ENCODE data around the gene HACD2.
"Not testable (repeated sequence)": the region's sequence is repeated elsewhere in the genome, so short reads cannot be mapped to it uniquely, and the experiment has no call there.

Gene HACD2

DNA sequence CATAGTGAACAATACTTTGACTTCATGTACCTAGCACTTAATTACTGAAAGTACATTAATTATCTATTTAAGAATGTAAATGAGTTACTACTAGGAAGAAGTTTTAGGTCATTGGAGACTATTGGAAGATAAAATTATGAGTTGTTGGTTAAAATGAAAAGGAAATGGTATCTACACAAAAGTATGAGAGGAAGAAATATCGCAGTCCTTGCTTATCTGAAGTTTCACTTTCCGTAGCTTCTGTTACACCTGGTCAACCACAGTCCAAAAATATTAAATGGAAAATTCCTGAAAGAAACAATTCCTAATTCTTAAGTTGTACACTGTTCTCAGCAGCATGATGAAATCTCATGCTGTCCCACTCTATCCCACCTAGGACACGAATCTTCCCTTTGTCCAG, 57.8 kb downstream of the HACD2 start:
- no peak for DNase-seq (ENCODE audit: low read depth in 3 of 3, low spot score in 1 of 3)

DNA sequence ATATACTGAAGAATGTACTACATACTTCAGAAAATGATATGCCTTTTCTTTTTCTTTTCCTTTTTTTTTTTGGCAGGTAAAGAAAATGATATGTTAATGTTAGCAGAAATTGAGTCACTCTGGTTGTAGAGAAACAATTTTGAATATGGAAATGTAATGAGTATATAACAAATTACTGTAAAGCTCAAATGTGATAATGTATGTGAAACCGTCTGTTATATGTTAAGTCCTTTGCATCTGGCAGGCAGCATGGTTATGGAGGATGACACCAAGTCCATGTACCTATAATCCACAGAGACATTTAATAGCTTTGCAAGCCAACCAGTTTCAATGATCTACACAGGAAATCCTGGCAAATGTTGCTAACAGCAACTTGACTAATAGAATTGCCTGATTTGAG, 58.4 kb downstream of the HACD2 start:
- DNase-seq (ENCODE audit: low read depth in 3 of 3, low spot score in 1 of 3): no peak

DNA sequence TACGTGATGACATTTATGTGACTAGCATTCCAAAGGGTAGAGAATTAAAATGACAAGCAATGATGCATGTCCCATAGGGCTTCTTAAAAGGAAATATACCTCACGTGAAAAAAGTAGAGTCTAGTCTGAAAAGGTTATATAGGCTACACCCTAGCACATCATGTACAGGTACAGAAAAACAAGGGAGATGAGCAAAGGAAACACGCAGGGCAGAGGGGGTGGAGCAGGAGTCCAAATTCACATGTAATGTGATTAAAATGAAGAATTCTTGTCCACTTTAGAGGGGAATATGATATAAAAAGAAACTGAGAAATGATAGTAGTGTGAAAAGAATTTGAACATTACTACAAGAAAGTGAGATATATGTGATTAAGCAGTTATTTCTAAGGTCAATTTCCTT, 59.4 kb downstream of the HACD2 start:
- DNase-seq (ENCODE audit: low read depth in 3 of 3, low spot score in 1 of 3): no peak

DNA sequence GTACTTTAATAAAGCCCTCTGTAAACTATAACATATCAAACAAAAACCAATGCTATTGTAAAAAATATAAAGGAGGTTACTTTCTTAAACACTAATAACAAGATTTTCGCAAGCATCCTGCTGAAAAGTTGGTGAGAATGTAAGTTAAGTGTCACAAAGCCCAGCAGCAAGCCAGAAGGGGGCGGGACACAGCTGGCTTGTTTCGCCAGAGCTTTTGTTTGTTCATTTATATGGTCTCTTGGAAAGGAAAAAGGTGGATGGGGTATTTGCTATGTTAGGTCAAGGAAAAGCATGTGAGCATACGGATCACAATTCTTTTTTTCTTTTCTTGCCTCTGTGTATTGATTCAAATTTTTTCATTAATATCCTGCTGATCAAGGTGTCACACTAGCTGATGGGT, 59.9 kb downstream of the HACD2 start:
- no peak for DNase-seq (ENCODE audit: low read depth in 3 of 3, low spot score in 1 of 3)

GRCh38 chr3:123523023-123523412, 61.8 kb downstream of the HACD2 start:
- DNase-seq (ENCODE audit: low read depth in 3 of 3, low spot score in 1 of 3): no peak

- no peak for DNase-seq (ENCODE audit: low read depth in 3 of 3, low spot score in 1 of 3)
Measured at GRCh38 chr3:123522320-123523022, 62.4 kb downstream of the HACD2 start.

GRCh38 chr3:123521179-123521969, 63.5 kb downstream of the HACD2 start:
- no peak for DNase-seq (ENCODE audit: low read depth in 3 of 3, low spot score in 1 of 3)

DNA sequence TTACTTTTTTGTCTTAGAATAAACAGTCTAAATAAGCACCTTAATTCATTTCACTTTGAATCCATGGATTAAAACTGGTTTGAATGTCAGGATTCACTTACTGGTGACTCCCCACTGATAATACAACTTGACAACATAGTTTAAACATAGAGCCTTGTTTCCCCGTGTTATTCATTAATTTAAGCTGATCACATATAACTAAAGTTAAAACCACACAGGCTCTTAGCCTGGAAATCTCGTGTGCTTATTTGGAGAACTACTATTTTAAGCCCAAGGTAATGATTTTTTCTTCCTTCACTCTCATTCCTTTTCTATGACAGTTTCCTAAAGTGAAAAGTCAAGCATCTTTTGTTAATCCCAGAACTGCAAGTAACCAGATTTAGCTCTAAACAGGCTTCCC, 64.2 kb downstream of the HACD2 start:
- no peak for DNase-seq (ENCODE audit: low read depth in 3 of 3, low spot score in 1 of 3)

DNA sequence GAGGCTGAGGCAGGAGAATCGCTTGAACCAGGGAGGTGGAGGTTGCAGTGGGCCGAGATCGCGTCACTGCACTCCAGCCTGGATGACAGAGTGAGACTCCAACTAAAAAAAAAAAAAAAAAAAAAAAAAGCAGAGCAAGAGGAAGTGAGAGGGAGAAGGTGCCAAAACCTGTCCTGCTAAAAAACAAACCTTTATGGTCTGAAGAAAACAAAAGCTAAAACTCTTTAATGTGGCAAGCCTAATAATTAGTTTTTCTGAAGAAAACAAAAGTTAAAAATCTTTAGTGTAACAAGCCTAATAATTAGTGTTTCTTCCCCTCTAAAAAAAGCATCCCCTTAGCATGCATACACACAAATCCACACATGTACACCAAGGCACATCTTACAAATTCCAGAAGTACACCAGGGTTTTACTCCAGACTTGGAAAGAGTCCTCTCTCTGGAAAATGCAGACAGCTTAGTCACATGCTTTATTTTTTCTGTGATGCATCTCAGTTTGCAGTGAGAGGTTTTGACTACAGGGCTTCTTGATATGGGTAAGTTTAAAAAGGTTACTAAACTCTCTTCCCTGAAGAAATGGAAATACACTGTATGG, 65.9 kb downstream of the HACD2 start:
- DNase-seq (ENCODE audit: low read depth in 3 of 3, low spot score in 1 of 3): no peak

DNA sequence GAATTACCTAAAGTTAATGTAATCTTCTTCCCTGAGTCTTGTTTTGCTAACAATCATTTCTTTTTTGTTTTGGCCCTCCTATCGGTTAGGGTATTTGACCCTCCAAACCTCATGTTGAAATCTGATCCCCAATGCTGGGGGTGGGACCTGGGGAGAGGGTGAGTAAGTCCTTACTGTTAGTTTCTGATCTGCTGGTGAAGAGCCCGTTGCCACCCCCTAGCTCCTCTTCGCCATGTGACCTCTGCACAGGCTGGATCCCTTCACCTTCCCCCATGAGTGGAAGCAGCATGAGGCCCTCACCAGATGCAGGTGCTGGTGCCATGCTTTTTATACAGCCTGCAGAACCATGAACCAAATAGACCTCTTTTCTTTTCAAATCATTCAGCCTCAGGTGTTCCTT, 73.1 kb downstream of the HACD2 start:
- DNase-seq (ENCODE audit: low read depth in 3 of 3, low spot score in 1 of 3): no peak

- DNase-seq (ENCODE audit: low read depth in 3 of 3, low spot score in 1 of 3): no peak
Measured at GRCh38 chr3:123511084-123511483, 73.8 kb downstream of the HACD2 start.

GRCh38 chr3:123508178-123508577, 76.7 kb downstream of the HACD2 start:
- no peak for DNase-seq (ENCODE audit: low read depth in 3 of 3, low spot score in 1 of 3)

GRCh38 chr3:123505820-123506219, 79.0 kb downstream of the HACD2 start:
- DNase-seq (ENCODE audit: low read depth in 3 of 3, low spot score in 1 of 3): no peak

GRCh38 chr3:123503203-123503602, 81.7 kb downstream of the HACD2 start:
- no peak for DNase-seq (ENCODE audit: low read depth in 3 of 3, low spot score in 1 of 3)

- DNase-seq (ENCODE audit: low read depth in 3 of 3, low spot score in 1 of 3): no peak
Measured at GRCh38 chr3:123499322-123499721, 85.5 kb downstream of the HACD2 start.

- no peak for DNase-seq (ENCODE audit: low read depth in 3 of 3, low spot score in 1 of 3)
Measured at GRCh38 chr3:123498761-123499160, 86.1 kb downstream of the HACD2 start.

- no peak for DNase-seq (ENCODE audit: low read depth in 3 of 3, low spot score in 1 of 3)
Measured at GRCh38 chr3:123493912-123494311, 90.9 kb downstream of the HACD2 start.

DNA sequence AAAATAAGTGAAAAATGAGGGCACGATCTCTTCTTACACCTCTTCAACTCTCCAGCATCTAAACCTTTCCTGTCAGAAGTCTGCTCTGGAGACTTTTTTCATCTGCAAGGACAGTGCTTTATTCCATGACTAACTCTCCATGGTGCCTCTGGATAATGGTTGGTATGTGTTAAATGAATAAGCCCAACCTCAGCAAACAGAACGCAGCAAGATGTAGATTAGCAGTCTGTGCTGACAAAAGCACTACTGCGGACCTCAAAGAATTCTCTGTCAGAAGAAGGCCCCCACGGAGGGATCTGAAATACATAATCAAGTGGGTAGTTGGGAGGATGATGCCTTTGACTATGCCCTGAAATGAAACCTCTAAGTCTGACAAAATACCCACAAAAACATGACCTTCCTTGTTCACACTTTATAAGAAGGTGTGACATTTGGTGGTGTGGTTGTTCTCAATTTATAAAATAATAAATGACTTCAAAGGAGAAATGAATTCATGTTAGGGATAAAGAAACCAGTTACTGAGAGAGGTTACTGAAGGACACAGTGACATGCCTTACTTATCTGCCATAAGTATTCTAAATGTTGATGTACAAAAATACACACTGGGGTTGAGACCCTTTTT, 92.8 kb downstream of the HACD2 start:
- DNase-seq (ENCODE audit: low read depth in 3 of 3, low spot score in 1 of 3): no peak

- peak in 1 of 3 donors; percentile 25 for DNase-seq (ENCODE audit: low read depth in 3 of 3, low spot score in 1 of 3)
Measured at GRCh38 chr3:123489400-123490004, 95.4 kb downstream of the HACD2 start.

- no peak for DNase-seq (ENCODE audit: low read depth in 3 of 3, low spot score in 1 of 3)
Measured at GRCh38 chr3:123488645-123489347, 96.1 kb downstream of the HACD2 start.

DNA sequence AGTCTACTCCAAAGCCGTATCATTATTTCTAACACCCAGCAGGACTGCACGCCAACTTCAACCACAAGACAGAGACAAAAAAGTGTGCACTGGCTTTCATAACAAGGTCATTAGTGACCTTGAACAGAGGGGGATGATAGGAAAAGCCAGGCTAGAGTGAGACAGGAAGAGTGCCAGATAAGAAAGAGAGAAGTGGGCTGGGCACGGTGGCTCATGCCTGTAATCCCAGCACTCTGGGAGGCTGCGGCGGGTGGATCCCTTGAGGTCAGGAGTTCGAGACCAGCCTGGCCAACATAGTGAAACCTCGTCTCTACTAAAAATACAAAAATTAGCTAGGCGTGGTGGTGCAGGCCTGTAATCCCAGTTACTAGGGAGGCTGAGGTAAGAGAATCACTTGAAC, 97.8 kb downstream of the HACD2 start:
- DNase-seq (ENCODE audit: low read depth in 3 of 3, low spot score in 1 of 3): not testable (repeated sequence)
